Measurements from ENCODE around the gene VPS18. TPM values are rescaled to one million over a fixed set of nuclear protein-coding genes. Genes with fewer than 3 reads are reported as not detected.

VPS18 gene
- total and polyA plus RNA-seq, 2 donors (not counting 3 experiments of a cell fraction or from before 2014, with no cell fraction given): 29.3 to 32.8 TPM

DNA sequence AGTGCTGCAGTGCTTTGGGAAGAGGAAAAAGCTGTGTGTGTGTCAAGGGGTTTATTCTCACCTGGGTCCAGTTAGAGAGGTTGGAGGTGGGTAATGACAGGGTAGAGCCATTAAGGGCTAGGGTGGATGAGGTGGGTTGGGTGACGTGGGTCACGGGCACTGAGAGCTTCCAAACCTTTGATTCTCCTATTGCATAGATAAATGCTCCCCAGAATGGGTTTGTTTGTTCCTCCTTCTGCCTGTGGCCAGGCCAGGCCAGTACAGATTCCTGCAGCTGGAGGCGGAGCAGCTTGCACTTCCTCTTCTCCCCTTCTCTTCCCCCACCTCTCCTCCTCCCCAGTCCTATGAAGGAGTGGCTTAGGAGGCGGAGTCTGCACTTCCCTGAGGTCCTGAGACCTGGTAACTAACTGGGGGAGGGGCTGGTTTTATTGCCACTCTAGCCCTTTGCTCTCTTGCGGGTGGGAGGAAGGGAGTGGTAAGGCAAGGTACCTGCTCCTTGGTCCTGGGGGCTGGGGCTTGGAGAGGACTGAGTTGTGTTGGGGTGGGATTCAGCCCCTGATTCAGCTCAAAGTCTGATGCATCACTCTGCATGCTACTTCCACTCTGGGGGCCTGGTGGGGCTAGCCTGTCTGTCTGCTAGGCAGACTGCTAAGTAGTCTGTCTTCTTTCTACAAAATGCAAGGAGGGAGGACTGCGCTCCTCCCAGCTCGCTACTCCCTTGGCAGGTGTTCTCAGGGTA is 46.9 kb upstream of the VPS18 start:
- ChIA-PET CTCF (interaction anchor here (0.6 to 2.9 kb wide), 5 partner anchors 9 to 197 kb away, joined by 3 to 28 read pairs (median 3); partner anchors contain the start of gene VPS18), POLR2A (no interaction called here)
- Histone ChIP-seq H3K4me2 (ENCODE audit: insufficient read depth, low read length) (no peak overlapping the region), H3K9me1 (replicated peaks; ENCODE audit: control insufficient read depth, extremely low read depth, insufficient read depth, low read length) (no peaks in the 10 kb centered on the region), H3K9ac (replicated peaks; ENCODE audit: extremely low read depth, insufficient read depth, low read length) (no peak overlapping the region), H3K27ac (ENCODE audit: insufficient read depth, low read depth, low read length) (no peak overlapping the region), H3K4me1 (ENCODE audit: control insufficient read depth, extremely low read depth, insufficient read depth, low read length) (peaks cover 5% of the 10 kb centered on the region), H4K20me1 (replicated peaks; ENCODE audit: control insufficient read depth, extremely low read depth, insufficient read depth, low read length) (no peaks in the 10 kb centered on the region), H3K4me3 (replicated peaks in 1 of 3; ENCODE audit: insufficient read depth in 1 of 3, low read depth in 1 of 3, low read length in 3 of 3) (no peak overlapping the region), H3K9me3 (replicated peaks; ENCODE audit: control insufficient read depth, insufficient read depth, low read length) (no peaks in the 10 kb centered on the region), H3K36me3 (ENCODE audit: control insufficient read depth in 2 of 2, extremely low read depth in 1 of 2, insufficient read depth in 2 of 2, low read length in 2 of 2) (no peaks in the 10 kb centered on the region), H3K79me2 (ENCODE audit: control insufficient read depth, insufficient read depth, low read length) (no peaks in the 10 kb centered on the region), H3K27me3 (ENCODE audit: control insufficient read depth in 2 of 2, insufficient read depth in 2 of 2, low read length in 2 of 2) (peaks cover 7 to 11% of the 10 kb centered on the region in 2 experiments), H2AFZ (ENCODE audit: low read depth, low read length) (no peak overlapping the region)
- DNase-seq (ENCODE audit: low read depth, low spot score) (no peak), FAIRE-seq (no peak)
- intact Hi-C loops (cut with micrococcal nuclease) (no loop called here), dilution Hi-C loops (cut with MboI; ENCODE audit: extremely low pct_ligation_motif_present, low sequenced_read_pairs) (no loop called here)
- no TSS peak for BruUV-seq (replicated peaks)
- TF ChIP-seq JUN (IDR thresholded peaks at IDR 0.05; ENCODE audit: borderline replicate concordance, insufficient read depth, insufficient read length, low read depth): no peak
- TF ChIP-seq, protein P1, sequence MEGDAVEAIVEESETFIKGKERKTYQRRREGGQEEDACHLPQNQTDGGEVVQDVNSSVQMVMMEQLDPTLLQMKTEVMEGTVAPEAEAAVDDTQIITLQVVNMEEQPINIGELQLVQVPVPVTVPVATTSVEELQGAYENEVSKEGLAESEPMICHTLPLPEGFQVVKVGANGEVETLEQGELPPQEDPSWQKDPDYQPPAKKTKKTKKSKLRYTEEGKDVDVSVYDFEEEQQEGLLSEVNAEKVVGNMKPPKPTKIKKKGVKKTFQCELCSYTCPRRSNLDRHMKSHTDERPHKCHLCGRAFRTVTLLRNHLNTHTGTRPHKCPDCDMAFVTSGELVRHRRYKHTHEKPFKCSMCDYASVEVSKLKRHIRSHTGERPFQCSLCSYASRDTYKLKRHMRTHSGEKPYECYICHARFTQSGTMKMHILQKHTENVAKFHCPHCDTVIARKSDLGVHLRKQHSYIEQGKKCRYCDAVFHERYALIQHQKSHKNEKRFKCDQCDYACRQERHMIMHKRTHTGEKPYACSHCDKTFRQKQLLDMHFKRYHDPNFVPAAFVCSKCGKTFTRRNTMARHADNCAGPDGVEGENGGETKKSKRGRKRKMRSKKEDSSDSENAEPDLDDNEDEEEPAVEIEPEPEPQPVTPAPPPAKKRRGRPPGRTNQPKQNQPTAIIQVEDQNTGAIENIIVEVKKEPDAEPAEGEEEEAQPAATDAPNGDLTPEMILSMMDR (IDR thresholded peaks at IDR 0.05; ENCODE audit: extremely low read depth in 1 of 2, insufficient read depth in 1 of 2, low read depth in 1 of 2, low read length in 2 of 2): no peak
- TF ChIP-seq MYC (IDR thresholded peaks at IDR 0.05; ENCODE audit: low read depth, low read length): no peak
- TF ChIP-seq EZH2 (IDR thresholded peaks at IDR 0.05; ENCODE audit: borderline replicate concordance, low read depth, low read length, severe bottlenecking): no peak
- no peak for TF ChIP-seq FOS (IDR thresholded peaks at IDR 0.05; ENCODE audit: borderline replicate concordance, insufficient read depth, low read length)
- TF ChIP-seq GATA2 (IDR thresholded peaks at IDR 0.05; ENCODE audit: insufficient read depth, insufficient read length, low read depth, low read length): no peak
- TF ChIP-seq, protein P2, sequence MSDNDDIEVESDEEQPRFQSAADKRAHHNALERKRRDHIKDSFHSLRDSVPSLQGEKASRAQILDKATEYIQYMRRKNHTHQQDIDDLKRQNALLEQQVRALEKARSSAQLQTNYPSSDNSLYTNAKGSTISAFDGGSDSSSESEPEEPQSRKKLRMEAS (IDR thresholded peaks at IDR 0.05; ENCODE audit: insufficient read depth, insufficient read length): no peak
- TF ChIP-seq POLR2A (IDR thresholded peaks at IDR 0.05; ENCODE audit: low read depth, low read length): no peak
- TF ChIP-seq POLR2AphosphoS5 (IDR thresholded peaks at IDR 0.05; ENCODE audit: insufficient read depth, low read depth, low read length): no peak

Data from endothelial cell of umbilical vein (primary cell).